ENCODE data around the gene KIF26B. TPM values are rescaled to one million over a fixed set of nuclear protein-coding genes. Genes with fewer than 3 reads are reported as not detected.

The KIF26B gene
- total RNA-seq, 1 experiment from 2014 or later = 1.2 TPM

DNA sequence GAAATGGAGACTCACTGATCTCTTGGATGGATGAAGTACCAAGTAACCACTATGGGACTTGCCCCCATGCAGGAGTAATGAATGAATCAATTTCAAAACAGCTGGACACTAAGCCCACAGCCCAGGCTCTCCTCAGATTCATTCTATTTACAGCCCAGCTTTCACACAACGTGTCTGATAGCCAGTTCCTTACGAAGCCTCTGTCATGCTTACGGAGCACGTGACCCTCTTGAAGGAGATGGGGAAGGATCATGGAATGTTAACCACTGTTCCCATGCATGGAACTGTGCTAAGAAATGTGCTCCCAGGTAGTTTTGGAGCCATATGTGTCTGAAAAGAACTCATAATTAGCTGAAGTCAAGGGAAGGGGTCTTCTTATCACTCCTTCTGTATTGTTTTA is 124.1 kb downstream of the KIF26B start:
- ChIA-PET POLR2A (no interaction called here), CTCF (interaction anchor here (0.9 to 1.5 kb wide), 3 partner anchors 102 to 126 kb away, joined by 3 to 7 read pairs (median 5); no protein-coding TSS in a partner anchor)
- Mint-ChIP-seq H3K9me3 (peaks cover 10% of the 10 kb centered on the region), H3K4me1 (peaks cover 17% of the 10 kb centered on the region), H3K27ac (no peak overlapping the region), H3K27me3 (ENCODE audit: low read depth) (no peaks in the 10 kb centered on the region; the same call in 1 of the 2 replicates), H3K4me3 (no peak overlapping the region), H3K36me3 (peaks cover 8% of the 10 kb centered on the region)
- DNase-seq (ENCODE audit: low spot score) = no peak
- TF ChIP-seq ATF1 (CRISPR knock-in tag; IDR thresholded peaks at IDR 0.05) (no peak), GTF2I (CRISPR knock-in tag; conservative IDR thresholded peaks at IDR 0.05) (no peak), PRRX2 (CRISPR knock-in tag; IDR thresholded peaks at IDR 0.05) (no peak), TEAD1 (CRISPR knock-in tag; IDR thresholded peaks at IDR 0.05) (no peak)
- TF ChIP-seq, protein P1, sequence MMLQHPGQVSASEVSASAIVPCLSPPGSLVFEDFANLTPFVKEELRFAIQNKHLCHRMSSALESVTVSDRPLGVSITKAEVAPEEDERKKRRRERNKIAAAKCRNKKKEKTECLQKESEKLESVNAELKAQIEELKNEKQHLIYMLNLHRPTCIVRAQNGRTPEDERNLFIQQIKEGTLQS (CRISPR knock-in tag; conservative IDR thresholded peaks at IDR 0.05) = no peak
- TF ChIP-seq, protein P2, sequence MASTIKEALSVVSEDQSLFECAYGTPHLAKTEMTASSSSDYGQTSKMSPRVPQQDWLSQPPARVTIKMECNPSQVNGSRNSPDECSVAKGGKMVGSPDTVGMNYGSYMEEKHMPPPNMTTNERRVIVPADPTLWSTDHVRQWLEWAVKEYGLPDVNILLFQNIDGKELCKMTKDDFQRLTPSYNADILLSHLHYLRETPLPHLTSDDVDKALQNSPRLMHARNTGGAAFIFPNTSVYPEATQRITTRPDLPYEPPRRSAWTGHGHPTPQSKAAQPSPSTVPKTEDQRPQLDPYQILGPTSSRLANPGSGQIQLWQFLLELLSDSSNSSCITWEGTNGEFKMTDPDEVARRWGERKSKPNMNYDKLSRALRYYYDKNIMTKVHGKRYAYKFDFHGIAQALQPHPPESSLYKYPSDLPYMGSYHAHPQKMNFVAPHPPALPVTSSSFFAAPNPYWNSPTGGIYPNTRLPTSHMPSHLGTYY (CRISPR knock-in tag; IDR thresholded peaks at IDR 0.05) = no peak
- ATAC-seq = no peak

DNA sequence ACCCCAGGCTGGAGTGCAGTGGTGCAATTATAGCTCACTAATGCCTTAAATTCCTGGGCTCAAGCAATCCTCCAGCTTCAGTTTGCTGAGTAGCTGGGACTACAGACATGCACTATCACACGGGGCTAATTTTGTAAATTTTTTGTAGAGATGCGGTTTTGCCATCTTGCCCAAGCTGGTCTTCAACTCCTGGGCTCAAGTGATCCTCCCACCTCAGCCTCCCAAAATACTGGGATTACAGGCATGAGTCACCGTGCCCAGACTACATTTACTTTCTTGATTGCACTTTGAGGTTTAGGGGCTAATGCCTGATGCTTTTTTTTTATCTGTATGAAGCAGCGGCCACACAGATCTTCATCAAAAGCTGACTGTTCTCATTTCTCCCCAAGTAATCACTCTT is 124.6 kb downstream of the KIF26B start:
- Mint-ChIP-seq H3K27ac (no peak overlapping the region), H3K27me3 (ENCODE audit: low read depth) (no peaks in the 10 kb centered on the region; the same call in 1 of the 2 replicates), H3K4me1 (peaks cover 17% of the 10 kb centered on the region), H3K9me3 (peaks cover 10% of the 10 kb centered on the region), H3K36me3 (peaks cover 8% of the 10 kb centered on the region), H3K4me3 (no peak overlapping the region)
- DNase-seq (ENCODE audit: low spot score) (no peak), ATAC-seq (no peak)
- ChIA-PET POLR2A (no interaction called here), CTCF (interaction anchor here (0.8 to 1.5 kb wide), 4 partner anchors 102 to 126 kb away, joined by 3 to 7 read pairs (median 4); no protein-coding TSS in a partner anchor)
- TF ChIP-seq, protein P3, sequence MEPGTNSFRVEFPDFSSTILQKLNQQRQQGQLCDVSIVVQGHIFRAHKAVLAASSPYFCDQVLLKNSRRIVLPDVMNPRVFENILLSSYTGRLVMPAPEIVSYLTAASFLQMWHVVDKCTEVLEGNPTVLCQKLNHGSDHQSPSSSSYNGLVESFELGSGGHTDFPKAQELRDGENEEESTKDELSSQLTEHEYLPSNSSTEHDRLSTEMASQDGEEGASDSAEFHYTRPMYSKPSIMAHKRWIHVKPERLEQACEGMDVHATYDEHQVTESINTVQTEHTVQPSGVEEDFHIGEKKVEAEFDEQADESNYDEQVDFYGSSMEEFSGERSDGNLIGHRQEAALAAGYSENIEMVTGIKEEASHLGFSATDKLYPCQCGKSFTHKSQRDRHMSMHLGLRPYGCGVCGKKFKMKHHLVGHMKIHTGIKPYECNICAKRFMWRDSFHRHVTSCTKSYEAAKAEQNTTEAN (CRISPR knock-in tag; IDR thresholded peaks at IDR 0.05) = no peak
- TF ChIP-seq, protein P1 (CRISPR knock-in tag; conservative IDR thresholded peaks at IDR 0.05) = no peak
- TF ChIP-seq ZNF416 (CRISPR knock-in tag; IDR thresholded peaks at IDR 0.05) (no peak), ZNF317 (CRISPR knock-in tag; IDR thresholded peaks at IDR 0.05; ENCODE audit: borderline replicate concordance, low read depth) (no peak)

DNA sequence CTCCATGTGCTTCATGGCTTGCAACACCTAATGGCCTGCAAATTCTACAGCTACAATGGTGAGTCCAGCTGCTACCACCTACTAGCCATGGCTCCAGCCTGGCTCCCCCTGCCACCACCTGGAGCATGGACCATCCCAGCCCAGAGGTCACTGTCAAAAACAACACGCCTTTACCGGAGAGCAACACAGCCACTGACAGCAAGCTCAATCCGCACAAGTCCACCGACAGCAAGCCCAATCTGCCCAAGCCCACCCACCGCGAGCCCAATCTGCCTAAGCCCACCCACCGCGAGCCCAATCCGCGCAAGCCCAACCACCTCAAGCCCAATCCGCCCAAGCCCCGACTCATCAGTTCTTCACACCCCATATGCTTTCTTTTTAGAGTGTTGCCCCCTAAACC is 128.2 kb downstream of the KIF26B start:
- H3K27ac Mint-ChIP-seq = no peak overlapping the region
- ChIA-PET CTCF (no interaction called here), POLR2A (no interaction called here)
- 0 out of 2 replicates have a peak, but pooled peaks cover 6% of the 10 kb centered on the region for H3K4me1 Mint-ChIP-seq
- H3K27me3 Mint-ChIP-seq (ENCODE audit: low read depth) = no peaks in the 10 kb centered on the region; the same call in 1 of the 2 replicates
- ATAC-seq (no peak), DNase-seq (ENCODE audit: low spot score) (no peak)
- peaks cover 10% of the 10 kb centered on the region for H3K9me3 Mint-ChIP-seq
- H3K4me3 Mint-ChIP-seq = no peak overlapping the region
- peaks cover 8% of the 10 kb centered on the region for H3K36me3 Mint-ChIP-seq
- TF ChIP-seq SOX15 (CRISPR knock-in tag; IDR thresholded peaks at IDR 0.05) = no peak
- TF ChIP-seq, protein P4, sequence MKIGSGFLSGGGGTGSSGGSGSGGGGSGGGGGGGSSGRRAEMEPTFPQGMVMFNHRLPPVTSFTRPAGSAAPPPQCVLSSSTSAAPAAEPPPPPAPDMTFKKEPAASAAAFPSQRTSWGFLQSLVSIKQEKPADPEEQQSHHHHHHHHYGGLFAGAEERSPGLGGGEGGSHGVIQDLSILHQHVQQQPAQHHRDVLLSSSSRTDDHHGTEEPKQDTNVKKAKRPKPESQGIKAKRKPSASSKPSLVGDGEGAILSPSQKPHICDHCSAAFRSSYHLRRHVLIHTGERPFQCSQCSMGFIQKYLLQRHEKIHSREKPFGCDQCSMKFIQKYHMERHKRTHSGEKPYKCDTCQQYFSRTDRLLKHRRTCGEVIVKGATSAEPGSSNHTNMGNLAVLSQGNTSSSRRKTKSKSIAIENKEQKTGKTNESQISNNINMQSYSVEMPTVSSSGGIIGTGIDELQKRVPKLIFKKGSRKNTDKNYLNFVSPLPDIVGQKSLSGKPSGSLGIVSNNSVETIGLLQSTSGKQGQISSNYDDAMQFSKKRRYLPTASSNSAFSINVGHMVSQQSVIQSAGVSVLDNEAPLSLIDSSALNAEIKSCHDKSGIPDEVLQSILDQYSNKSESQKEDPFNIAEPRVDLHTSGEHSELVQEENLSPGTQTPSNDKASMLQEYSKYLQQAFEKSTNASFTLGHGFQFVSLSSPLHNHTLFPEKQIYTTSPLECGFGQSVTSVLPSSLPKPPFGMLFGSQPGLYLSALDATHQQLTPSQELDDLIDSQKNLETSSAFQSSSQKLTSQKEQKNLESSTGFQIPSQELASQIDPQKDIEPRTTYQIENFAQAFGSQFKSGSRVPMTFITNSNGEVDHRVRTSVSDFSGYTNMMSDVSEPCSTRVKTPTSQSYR (CRISPR knock-in tag; IDR thresholded peaks at IDR 0.05) = no peak
- no peak for TF ChIP-seq TCF7 (CRISPR knock-in tag; IDR thresholded peaks at IDR 0.05; ENCODE audit: low read depth)

DNA sequence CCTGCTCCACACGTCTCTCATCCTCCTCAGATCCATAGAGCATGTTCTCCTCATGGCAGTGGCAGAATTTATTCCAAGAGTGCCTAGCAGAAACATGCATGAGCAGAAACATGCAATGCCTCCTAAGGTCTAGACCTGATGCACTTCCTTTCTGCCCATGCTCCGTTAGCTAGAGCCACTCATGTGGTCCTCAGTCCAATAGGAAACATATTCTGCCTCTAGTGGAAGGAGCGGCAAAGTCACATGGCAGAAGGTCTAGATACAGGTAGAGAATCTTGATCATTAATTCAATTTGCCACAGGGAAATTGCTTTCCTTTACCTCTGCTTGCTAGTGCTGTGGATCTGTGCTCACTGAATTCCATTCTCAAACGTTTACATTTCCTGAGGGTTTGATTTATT is 130.4 kb downstream of the KIF26B start:
- ChIA-PET CTCF (interaction anchor here (1.1 kb wide), 1 partner anchor 132 kb away, joined by 3 read pairs; no protein-coding TSS in a partner anchor), POLR2A (no interaction called here)
- Mint-ChIP-seq H3K27ac (no peak overlapping the region), H3K4me3 (no peak overlapping the region), H3K9me3 (peaks cover 10% of the 10 kb centered on the region), H3K4me1 (peaks cover 9% of the 10 kb centered on the region; the same call in 1 of the 2 replicates), H3K36me3 (peaks cover 8% of the 10 kb centered on the region), H3K27me3 (ENCODE audit: low read depth) (no peaks in the 10 kb centered on the region; the same call in 1 of the 2 replicates)
- ATAC-seq (peak; percentile 50), DNase-seq (ENCODE audit: low spot score) (no peak)
- TF ChIP-seq ZNF138 (CRISPR knock-in tag; conservative IDR thresholded peaks at IDR 0.05) = no peak
- no peak for TF ChIP-seq CBFB (CRISPR knock-in tag; IDR thresholded peaks at IDR 0.05; ENCODE audit: low read depth)
- no peak for TF ChIP-seq NR1H2 (CRISPR knock-in tag; IDR thresholded peaks at IDR 0.05)
- no peak for TF ChIP-seq ATF1 (CRISPR knock-in tag; IDR thresholded peaks at IDR 0.05)
- no peak for TF ChIP-seq GABPB1 (CRISPR knock-in tag; IDR thresholded peaks at IDR 0.05)
- TF ChIP-seq NR2C2 (CRISPR knock-in tag; IDR thresholded peaks at IDR 0.05) = no peak
- TF ChIP-seq, protein P5, sequence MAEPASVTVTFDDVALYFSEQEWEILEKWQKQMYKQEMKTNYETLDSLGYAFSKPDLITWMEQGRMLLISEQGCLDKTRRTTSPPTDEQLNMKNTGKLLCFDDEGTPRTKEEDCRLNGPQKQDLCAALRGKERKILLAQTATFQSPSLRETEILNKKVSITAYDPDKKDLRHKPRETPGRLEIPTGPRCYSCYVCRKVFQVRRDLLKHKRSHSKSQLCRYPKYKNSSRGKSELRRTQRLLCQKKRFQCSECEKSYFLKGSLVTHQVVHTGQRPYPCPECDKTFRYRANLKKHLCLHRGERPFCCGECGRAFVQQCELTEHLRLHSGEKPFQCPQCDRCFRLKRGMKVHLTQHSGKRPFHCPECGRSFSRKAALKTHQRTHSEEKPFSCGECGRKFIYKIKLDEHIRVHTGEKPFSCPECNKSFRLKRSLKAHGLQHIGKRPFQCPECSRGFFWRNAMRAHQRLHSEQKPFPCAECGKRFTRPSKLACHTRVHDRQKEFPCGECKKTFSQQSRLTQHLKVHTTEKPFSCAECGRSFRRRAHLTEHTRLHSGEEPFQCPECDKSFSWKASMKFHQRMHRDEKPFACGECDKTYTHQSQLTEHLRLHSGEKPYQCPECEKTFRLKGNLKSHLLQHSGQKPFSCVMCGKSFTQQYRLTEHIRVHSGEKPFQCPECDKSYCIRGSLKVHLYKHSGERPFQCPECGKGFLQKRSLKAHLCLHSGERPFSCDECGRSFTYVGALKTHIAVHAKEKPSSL (CRISPR knock-in tag; conservative IDR thresholded peaks at IDR 0.05) = no peak
- no peak for TF ChIP-seq IRF2 (CRISPR knock-in tag; IDR thresholded peaks at IDR 0.05; ENCODE audit: borderline replicate concordance, low read depth)
- no peak for TF ChIP-seq RELA (CRISPR knock-in tag; IDR thresholded peaks at IDR 0.05; ENCODE audit: borderline replicate concordance)
- TF ChIP-seq NFE2L1 (CRISPR knock-in tag; IDR thresholded peaks at IDR 0.05) = no peak
- no peak for TF ChIP-seq ZNF121 (CRISPR knock-in tag; IDR thresholded peaks at IDR 0.05)
